Stimulated activated memory B cell treated with anti-CD40 and anti-IgM and Interleukin-4, amounts not matched to agents 10 μg/mL and 1 μg/mL and 100 μg/mL, for 72 hours (primary cell): ENCODE results near the gene ADAM12.

ENCODE experiments used
- ATAC-seq: fragments of 150-1000 bp; cut with Tn5 transposase; 2 replicates; pipeline ENCODE4 v1.10.0; 2021
- H3K27ac Mint-ChIP-seq: one replicate; pipeline ENCODE4 v1.8.0; 2022; ENCODE audit warnings: mild to moderate bottlenecking, mixed read lengths
- H3K27me3 Mint-ChIP-seq: one replicate; pipeline ENCODE4 v1.8.0; 2022; ENCODE audit warnings: mixed read lengths
- H3K36me3 Mint-ChIP-seq: one replicate; pipeline ENCODE4 v1.8.0; 2022; ENCODE audit warnings: mixed read lengths
- H3K4me1 Mint-ChIP-seq: one replicate; pipeline ENCODE4 v1.8.0; 2022; ENCODE audit warnings: mixed read lengths
- H3K4me3 Mint-ChIP-seq: one replicate; pipeline ENCODE4 v1.8.0; 2022; ENCODE audit warnings: mild to moderate bottlenecking, moderate library complexity, mixed read lengths
- H3K9me3 Mint-ChIP-seq: one replicate; pipeline ENCODE4 v1.8.0; 2022; ENCODE audit warnings: mixed read lengths

Gene ADAM12

GRCh38 chr10:126387931-126388911 lies at the start of gene ADAM12:
TSS of gene ADAM12 (minus strand) at chr10:126388477. CDS start at chr10:126388145, 332 bp downstream.
- H3K4me3 Mint-ChIP-seq, result peak within 1 kb of the TSS; percentile 43
- H3K27me3 Mint-ChIP-seq, result peaks cover 34% of the 10 kb centered on the region
- ATAC-seq, result peak; percentile 36
- peaks cover 8% of the 10 kb centered on the region for H3K9me3 Mint-ChIP-seq
- H3K27ac Mint-ChIP-seq, result peak within 1 kb of the TSS; percentile 9
- peaks cover 9% of the 10 kb centered on the region for H3K4me1 Mint-ChIP-seq
- peaks cover 5% of the 10 kb centered on the region for H3K36me3 Mint-ChIP-seq

GRCh38 chr10:126437635-126438406 lies 49.5 kb upstream of the ADAM12 start:
- Mint-ChIP-seq H3K4me1 (no peaks in the 10 kb centered on the region), H3K27ac (no peak overlapping the region), H3K36me3 (no peaks in the 10 kb centered on the region), H3K27me3 (peaks cover 13% of the 10 kb centered on the region), H3K4me3 (no peak overlapping the region), H3K9me3 (peaks cover under 1% of the 10 kb centered on the region)
- ATAC-seq, result no peak

GRCh38 chr10:126434235-126434634 lies 46.0 kb upstream of the ADAM12 start:
- no peak for ATAC-seq
- Mint-ChIP-seq H3K4me3 (no peak overlapping the region), H3K4me1 (no peaks in the 10 kb centered on the region), H3K9me3 (no peaks in the 10 kb centered on the region), H3K27ac (no peak overlapping the region), H3K27me3 (peaks cover 4% of the 10 kb centered on the region), H3K36me3 (no peaks in the 10 kb centered on the region)

GRCh38 chr10:126433351-126433750 lies 45.1 kb upstream of the ADAM12 start:
- H3K27me3 Mint-ChIP-seq, result no peaks in the 10 kb centered on the region
- no peaks in the 10 kb centered on the region for H3K4me1 Mint-ChIP-seq
- no peak overlapping the region for H3K27ac Mint-ChIP-seq
- no peak for ATAC-seq
- H3K4me3 Mint-ChIP-seq, result no peak overlapping the region
- no peaks in the 10 kb centered on the region for H3K9me3 Mint-ChIP-seq
- H3K36me3 Mint-ChIP-seq, result no peaks in the 10 kb centered on the region

GRCh38 chr10:126432507-126432906 lies 44.2 kb upstream of the ADAM12 start:
- no peaks in the 10 kb centered on the region for H3K36me3 Mint-ChIP-seq
- H3K9me3 Mint-ChIP-seq, result no peaks in the 10 kb centered on the region
- H3K27ac Mint-ChIP-seq, result no peak overlapping the region
- no peak overlapping the region for H3K4me3 Mint-ChIP-seq
- ATAC-seq, result no peak
- H3K27me3 Mint-ChIP-seq, result no peaks in the 10 kb centered on the region
- no peaks in the 10 kb centered on the region for H3K4me1 Mint-ChIP-seq

- Mint-ChIP-seq H3K4me3 (no peak overlapping the region), H3K27me3 (no peaks in the 10 kb centered on the region)
Measured at GRCh38 chr10:126431816-126432215, 43.5 kb upstream of the ADAM12 start.

GRCh38 chr10:126430512-126430911 lies 42.2 kb upstream of the ADAM12 start:
- Mint-ChIP-seq H3K27me3 (no peaks in the 10 kb centered on the region), H3K4me1 (no peaks in the 10 kb centered on the region), H3K27ac (no peak overlapping the region), H3K36me3 (no peaks in the 10 kb centered on the region), H3K4me3 (no peak overlapping the region), H3K9me3 (no peaks in the 10 kb centered on the region)
- ATAC-seq, result no peak

More at GRCh38 chr10:126431816-126432215, 43.5 kb upstream of the ADAM12 start:
- no peak for ATAC-seq
- Mint-ChIP-seq H3K27ac (no peak overlapping the region), H3K4me1 (no peaks in the 10 kb centered on the region), H3K36me3 (no peaks in the 10 kb centered on the region), H3K9me3 (no peaks in the 10 kb centered on the region)

- peaks cover 2% of the 10 kb centered on the region for H3K9me3 Mint-ChIP-seq
- H3K27ac Mint-ChIP-seq, result no peak overlapping the region
- H3K27me3 Mint-ChIP-seq, result no peaks in the 10 kb centered on the region
- H3K4me3 Mint-ChIP-seq, result no peak overlapping the region
- no peak for ATAC-seq
- H3K36me3 Mint-ChIP-seq, result no peaks in the 10 kb centered on the region
- no peaks in the 10 kb centered on the region for H3K4me1 Mint-ChIP-seq
Measured at GRCh38 chr10:126429275-126429674, 41.0 kb upstream of the ADAM12 start.

GRCh38 chr10:126425489-126426065 lies 37.3 kb upstream of the ADAM12 start:
- no peak overlapping the region for H3K4me3 Mint-ChIP-seq
- no peaks in the 10 kb centered on the region for H3K27me3 Mint-ChIP-seq
- no peak overlapping the region for H3K27ac Mint-ChIP-seq
- H3K36me3 Mint-ChIP-seq, result no peaks in the 10 kb centered on the region
- H3K9me3 Mint-ChIP-seq, result peaks cover 7% of the 10 kb centered on the region
- ATAC-seq, result no peak
- H3K4me1 Mint-ChIP-seq, result no peaks in the 10 kb centered on the region

- Mint-ChIP-seq H3K27ac (no peak overlapping the region), H3K4me1 (no peaks in the 10 kb centered on the region), H3K9me3 (peaks cover 7% of the 10 kb centered on the region), H3K36me3 (no peaks in the 10 kb centered on the region), H3K27me3 (no peaks in the 10 kb centered on the region), H3K4me3 (no peak overlapping the region)
- ATAC-seq, result no peak
Measured at GRCh38 chr10:126425032-126425431, 36.8 kb upstream of the ADAM12 start.

- no peak overlapping the region for H3K27ac Mint-ChIP-seq
Measured at GRCh38 chr10:126423732-126424491, 35.6 kb upstream of the ADAM12 start.

GRCh38 chr10:126422567-126422966 lies 34.3 kb upstream of the ADAM12 start:
- Mint-ChIP-seq H3K27me3 (no peaks in the 10 kb centered on the region), H3K36me3 (no peaks in the 10 kb centered on the region), H3K4me3 (no peak overlapping the region), H3K9me3 (peaks cover 14% of the 10 kb centered on the region), H3K27ac (no peak overlapping the region), H3K4me1 (no peaks in the 10 kb centered on the region)
- no peak for ATAC-seq

More at GRCh38 chr10:126423732-126424491, 35.6 kb upstream of the ADAM12 start:
- Mint-ChIP-seq H3K27me3 (no peaks in the 10 kb centered on the region), H3K4me1 (no peaks in the 10 kb centered on the region), H3K9me3 (peaks cover 12% of the 10 kb centered on the region), H3K36me3 (no peaks in the 10 kb centered on the region), H3K4me3 (no peak overlapping the region)
- ATAC-seq, result no peak

GRCh38 chr10:126421756-126422256 lies 33.5 kb upstream of the ADAM12 start:
- Mint-ChIP-seq H3K9me3 (peaks cover 15% of the 10 kb centered on the region), H3K27ac (no peak overlapping the region), H3K4me3 (no peak overlapping the region), H3K27me3 (no peaks in the 10 kb centered on the region), H3K4me1 (no peaks in the 10 kb centered on the region), H3K36me3 (no peaks in the 10 kb centered on the region)
- ATAC-seq, result no peak

GRCh38 chr10:126420567-126421300 lies 32.5 kb upstream of the ADAM12 start:
- Mint-ChIP-seq H3K4me3 (no peak overlapping the region), H3K27ac (no peak overlapping the region), H3K4me1 (no peaks in the 10 kb centered on the region), H3K36me3 (no peaks in the 10 kb centered on the region), H3K9me3 (peaks cover 21% of the 10 kb centered on the region), H3K27me3 (no peaks in the 10 kb centered on the region)
- ATAC-seq, result no peak
